CD4-positive, alpha-beta T cell treated with Interleukin-12 subunit alpha and Interleukin-12 subunit beta, for 1 hour (primary cell): Measurements from ENCODE around the gene FAXDC2.

Experiments used
- DNase-seq: peaks from one replicate; pipeline ENCODE4 v3.0.0-alpha.2; 2020

The FAXDC2 gene

GRCh38 chr5:154850255-154851062, at the start of gene FAXDC2:
TSS of gene FAXDC2 (minus strand) at chr5:154850603. CDS start at chr5:154838178, 12,425 bp downstream.
- DNase-seq: no peak

- no peak for DNase-seq
These were observed 49.7 kb upstream of the FAXDC2 start for GRCh38 chr5:154900066-154900465.

- DNase-seq: no peak
These were observed 48.9 kb upstream of the FAXDC2 start for GRCh38 chr5:154899151-154899816.

GRCh38 chr5:154898210-154898609, 47.8 kb upstream of the FAXDC2 start:
- no peak for DNase-seq

GRCh38 chr5:154896562-154897165, 46.3 kb upstream of the FAXDC2 start:
- no peak for DNase-seq

GRCh38 chr5:154895606-154896561, 45.5 kb upstream of the FAXDC2 start:
- DNase-seq: no peak

GRCh38 chr5:154893381-154893780, 43.0 kb upstream of the FAXDC2 start:
- DNase-seq: no peak

- no peak for DNase-seq
These were observed 42.0 kb upstream of the FAXDC2 start for GRCh38 chr5:154892369-154892771.

GRCh38 chr5:154885439-154885838, 35.0 kb upstream of the FAXDC2 start:
- DNase-seq: no peak

- no peak for DNase-seq
These were observed 34.0 kb upstream of the FAXDC2 start for GRCh38 chr5:154884424-154884823.

GRCh38 chr5:154881986-154882385, 31.6 kb upstream of the FAXDC2 start:
- no peak for DNase-seq

- DNase-seq: no peak
These were observed 28.4 kb upstream of the FAXDC2 start for GRCh38 chr5:154878642-154879335.

- DNase-seq: no peak
These were observed 23.5 kb upstream of the FAXDC2 start for GRCh38 chr5:154873791-154874331.

- no peak for DNase-seq
These were observed 21.3 kb upstream of the FAXDC2 start for GRCh38 chr5:154871734-154872133.

- no peak for DNase-seq
These were observed 18.3 kb upstream of the FAXDC2 start for GRCh38 chr5:154868702-154869101.

GRCh38 chr5:154866841-154867240, 16.4 kb upstream of the FAXDC2 start:
- no peak for DNase-seq

GRCh38 chr5:154865466-154866184, 15.2 kb upstream of the FAXDC2 start:
- no peak for DNase-seq

- DNase-seq: no peak
These were observed 13.1 kb upstream of the FAXDC2 start for GRCh38 chr5:154863291-154864080.

GRCh38 chr5:154862766-154863165, 12.4 kb upstream of the FAXDC2 start:
- DNase-seq: no peak

GRCh38 chr5:154861946-154862345, 11.5 kb upstream of the FAXDC2 start:
- DNase-seq: no peak
